ENCODE results near the gene NCKAP5. TPM values are rescaled to one million over a fixed set of nuclear protein-coding genes. Genes with fewer than 3 reads are reported as not detected.

NCKAP5 gene
- total and polyA plus RNA-seq, 2 donors: 1.9 to 2.0 TPM

DNA sequence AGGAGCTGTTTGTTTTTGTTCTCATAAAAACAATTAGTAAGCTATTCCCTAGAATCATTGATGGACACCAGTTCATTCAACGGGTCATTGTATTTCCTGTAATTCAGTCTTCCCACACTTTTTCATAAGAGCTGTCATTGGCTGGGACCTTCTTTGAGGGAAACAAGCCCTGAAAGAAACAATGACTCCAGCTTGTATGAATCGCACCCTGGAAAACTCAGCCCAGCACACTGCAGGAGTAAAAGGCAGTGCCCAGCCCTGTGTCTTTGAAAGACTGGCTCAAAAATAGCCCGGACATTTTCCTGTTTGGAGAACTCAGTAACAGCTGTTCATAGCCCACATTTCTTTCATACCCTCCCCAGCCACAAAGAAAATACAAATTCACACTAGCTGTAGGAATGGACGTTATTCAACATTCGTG, 81.5 kb downstream of the NCKAP5 start:
- WGBS: 28% methylated on average over 5 of the region's 5 CpGs
- DNase-seq (ENCODE audit: low read depth in 6 of 9, low spot score in 9 of 9): no peak

DNA sequence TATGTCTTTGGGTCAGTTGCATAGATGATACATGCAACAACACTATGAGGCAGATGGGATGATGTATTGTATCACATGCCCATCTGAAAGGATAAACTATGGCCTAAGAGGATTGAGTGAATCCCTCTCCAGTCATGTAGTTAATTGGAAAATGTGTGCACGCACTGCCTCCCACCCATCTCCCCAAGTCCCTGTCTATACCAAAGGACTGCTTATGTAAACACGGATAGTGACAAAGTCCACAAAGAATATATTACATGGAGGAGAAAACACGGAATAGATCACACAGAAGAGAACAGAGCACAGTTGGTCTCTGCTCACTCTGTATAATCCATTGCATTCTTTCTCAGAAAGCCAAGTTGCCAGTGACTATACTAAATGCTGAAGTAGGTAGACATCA, 82.4 kb downstream of the NCKAP5 start:
- 65% methylated on average over 3 of the region's 3 CpGs for WGBS
- H3K27me3 ChIP-seq (ENCODE audit: control insufficient read depth in 2 of 2, insufficient read depth in 1 of 2, low read length in 1 of 2): no peaks in the 10 kb centered on the region
- H3K4me1 ChIP-seq (ENCODE audit: control insufficient read depth in 2 of 2, insufficient read depth in 2 of 2, low read length in 2 of 2): no peaks in the 10 kb centered on the region
- H3K36me3 ChIP-seq (ENCODE audit: control insufficient read depth in 2 of 2, insufficient read depth in 2 of 2, low read length in 1 of 2): no peaks in the 10 kb centered on the region
- no peaks in the 10 kb centered on the region for H3K9me3 ChIP-seq (ENCODE audit: control insufficient read depth in 2 of 2, insufficient read depth in 1 of 2, low read length in 1 of 2)
- no peak overlapping the region for H3K4me3 ChIP-seq (ENCODE audit: low read length in 2 of 2)
- no peak overlapping the region for H3K27ac ChIP-seq (ENCODE audit: low read depth in 1 of 2, low read length in 1 of 2)
- no peak for DNase-seq (ENCODE audit: low read depth in 6 of 9, low spot score in 9 of 9)

More for the DNA sequence above, 81.5 kb downstream of the NCKAP5 start:
- no peak overlapping the region for H3K27ac ChIP-seq (ENCODE audit: low read depth in 1 of 2, low read length in 1 of 2)
- H3K36me3 ChIP-seq (ENCODE audit: control insufficient read depth in 2 of 2, insufficient read depth in 2 of 2, low read length in 1 of 2): no peaks in the 10 kb centered on the region
- no peaks in the 10 kb centered on the region for H3K27me3 ChIP-seq (ENCODE audit: control insufficient read depth in 2 of 2, insufficient read depth in 1 of 2, low read length in 1 of 2)
- no peak overlapping the region for H3K4me3 ChIP-seq (ENCODE audit: low read length in 2 of 2)
- no peaks in the 10 kb centered on the region for H3K4me1 ChIP-seq (ENCODE audit: control insufficient read depth in 2 of 2, insufficient read depth in 2 of 2, low read length in 2 of 2)
- no peaks in the 10 kb centered on the region for H3K9me3 ChIP-seq (ENCODE audit: control insufficient read depth in 2 of 2, insufficient read depth in 1 of 2, low read length in 1 of 2)

DNA sequence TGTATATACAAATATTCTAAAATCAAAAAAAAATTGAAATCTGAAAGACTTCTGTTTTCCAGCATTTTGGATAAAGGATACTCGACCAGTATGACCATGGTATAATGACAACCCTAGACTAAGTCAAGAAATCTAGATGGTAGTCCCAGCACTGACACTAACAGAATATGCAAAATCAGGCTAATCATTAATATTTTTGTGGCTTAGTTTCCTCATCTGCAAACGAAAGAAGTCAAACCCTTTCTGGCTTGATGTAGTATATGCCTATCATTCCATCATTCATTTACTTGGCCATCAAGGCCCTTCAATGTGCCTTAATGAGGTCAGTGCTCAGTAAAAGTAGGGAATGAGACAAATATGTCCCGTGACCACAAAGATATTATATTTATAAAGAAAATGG, 83.5 kb downstream of the NCKAP5 start:
- Histone ChIP-seq H3K36me3 (ENCODE audit: control insufficient read depth in 2 of 2, insufficient read depth in 2 of 2, low read length in 1 of 2) (no peaks in the 10 kb centered on the region), H3K4me1 (ENCODE audit: control insufficient read depth in 2 of 2, insufficient read depth in 2 of 2, low read length in 2 of 2) (no peaks in the 10 kb centered on the region), H3K27ac (ENCODE audit: low read depth in 1 of 2, low read length in 1 of 2) (no peak overlapping the region), H3K4me3 (ENCODE audit: low read length in 2 of 2) (no peak overlapping the region), H3K9me3 (ENCODE audit: control insufficient read depth in 2 of 2, insufficient read depth in 1 of 2, low read length in 1 of 2) (no peaks in the 10 kb centered on the region), H3K27me3 (ENCODE audit: control insufficient read depth in 2 of 2, insufficient read depth in 1 of 2, low read length in 1 of 2) (no peaks in the 10 kb centered on the region)
- 88% methylated on average over 3 of the region's 3 CpGs for WGBS
- no peak for DNase-seq (ENCODE audit: low read depth in 6 of 9, low spot score in 9 of 9)

DNA sequence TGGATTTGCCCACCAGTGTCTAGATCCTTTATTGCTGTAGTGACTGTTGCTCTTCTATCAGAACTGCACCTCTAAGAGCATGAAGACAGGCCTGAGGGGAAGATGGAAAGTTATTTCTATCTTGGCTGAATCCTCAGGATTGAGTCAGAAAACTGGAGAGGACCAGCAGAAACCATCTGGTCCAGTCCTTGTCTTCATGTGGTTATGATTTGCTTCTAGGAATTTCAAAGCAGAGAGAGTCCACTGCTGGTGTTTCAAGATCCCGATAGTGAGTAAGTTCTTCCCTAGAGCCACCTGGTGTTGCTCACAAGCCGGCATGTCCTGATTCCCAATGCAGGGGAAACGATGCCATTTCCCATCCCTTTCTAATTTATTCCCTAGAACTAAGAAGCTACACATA, 84.2 kb downstream of the NCKAP5 start:
- Histone ChIP-seq H3K4me3 (ENCODE audit: low read length in 2 of 2) (no peak overlapping the region), H3K36me3 (ENCODE audit: control insufficient read depth in 2 of 2, insufficient read depth in 2 of 2, low read length in 1 of 2) (no peaks in the 10 kb centered on the region), H3K27me3 (ENCODE audit: control insufficient read depth in 2 of 2, insufficient read depth in 1 of 2, low read length in 1 of 2) (no peaks in the 10 kb centered on the region), H3K9me3 (ENCODE audit: control insufficient read depth in 2 of 2, insufficient read depth in 1 of 2, low read length in 1 of 2) (no peaks in the 10 kb centered on the region), H3K27ac (ENCODE audit: low read depth in 1 of 2, low read length in 1 of 2) (no peak overlapping the region), H3K4me1 (ENCODE audit: control insufficient read depth in 2 of 2, insufficient read depth in 2 of 2, low read length in 2 of 2) (no peaks in the 10 kb centered on the region)
- 91% methylated on average over 3 of the region's 3 CpGs for WGBS
- no peak for DNase-seq (ENCODE audit: low read depth in 6 of 9, low spot score in 9 of 9)

DNA sequence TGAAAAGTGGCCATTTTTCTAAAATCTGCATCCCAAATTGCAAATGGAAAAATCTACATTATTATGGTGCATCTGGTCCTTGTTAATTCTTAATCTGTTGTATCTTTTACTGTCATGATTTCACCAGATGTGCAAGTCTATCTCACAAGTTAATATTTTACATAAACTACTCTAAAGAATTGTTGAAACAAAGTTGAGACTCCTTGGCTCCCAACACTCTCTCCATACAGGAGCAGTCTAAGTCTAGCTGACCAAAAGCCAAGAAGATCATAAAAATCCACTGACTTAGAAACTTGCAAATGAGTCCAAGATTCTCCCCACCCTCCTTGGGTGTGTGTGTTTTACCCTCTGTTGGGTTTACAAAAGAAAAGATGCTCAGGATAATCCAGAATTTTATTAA, 85.1 kb downstream of the NCKAP5 start:
- no peak for DNase-seq (ENCODE audit: low read depth in 6 of 9, low spot score in 9 of 9)
- Histone ChIP-seq H3K9me3 (ENCODE audit: control insufficient read depth in 2 of 2, insufficient read depth in 1 of 2, low read length in 1 of 2) (no peaks in the 10 kb centered on the region), H3K27me3 (ENCODE audit: control insufficient read depth in 2 of 2, insufficient read depth in 1 of 2, low read length in 1 of 2) (no peaks in the 10 kb centered on the region), H3K27ac (ENCODE audit: low read depth in 1 of 2, low read length in 1 of 2) (no peak overlapping the region), H3K4me1 (ENCODE audit: control insufficient read depth in 2 of 2, insufficient read depth in 2 of 2, low read length in 2 of 2) (no peaks in the 10 kb centered on the region), H3K36me3 (ENCODE audit: control insufficient read depth in 2 of 2, insufficient read depth in 2 of 2, low read length in 1 of 2) (no peaks in the 10 kb centered on the region), H3K4me3 (ENCODE audit: low read length in 2 of 2) (no peak overlapping the region)

DNA sequence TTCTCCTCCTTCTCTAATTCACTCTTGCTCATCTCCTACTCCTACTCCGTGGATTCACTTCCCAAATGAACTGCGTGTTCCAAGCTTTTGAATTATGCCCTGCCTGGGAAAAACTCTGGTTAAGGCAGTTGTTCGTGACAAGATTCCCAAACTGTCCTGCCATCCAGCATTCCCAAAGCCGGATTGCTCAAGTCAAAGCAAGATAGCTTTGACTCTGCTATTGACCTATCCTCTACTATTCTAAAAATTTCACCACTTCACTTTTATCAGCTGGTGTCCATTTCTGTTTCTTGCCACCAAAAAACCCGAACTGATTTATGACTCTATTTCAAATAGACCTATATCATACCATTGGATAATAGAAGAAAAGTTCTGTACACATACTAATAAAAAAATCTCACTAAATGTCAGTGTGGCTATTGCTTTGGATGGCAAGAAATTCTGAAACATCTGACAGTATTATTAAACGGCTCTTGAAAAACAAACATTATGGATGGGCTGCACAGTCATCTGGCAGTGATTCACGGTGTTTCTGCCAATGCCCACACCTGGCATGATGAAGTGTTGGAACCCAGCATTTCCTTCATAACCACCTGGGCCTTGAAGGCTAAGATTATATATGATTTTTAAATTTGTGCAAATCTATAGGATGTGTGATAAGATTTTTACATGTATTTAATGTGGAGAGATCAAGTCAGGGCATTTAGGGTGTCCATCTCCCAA, 87.4 kb downstream of the NCKAP5 start:
- H3K9me3 ChIP-seq (ENCODE audit: control insufficient read depth in 2 of 2, insufficient read depth in 1 of 2, low read length in 1 of 2): no peaks in the 10 kb centered on the region
- no peak overlapping the region for H3K4me3 ChIP-seq (ENCODE audit: low read length in 2 of 2)
- H3K27ac ChIP-seq (ENCODE audit: low read depth in 1 of 2, low read length in 1 of 2): no peak overlapping the region
- no peak for DNase-seq (ENCODE audit: low read depth in 6 of 9, low spot score in 9 of 9)
- no peaks in the 10 kb centered on the region for H3K36me3 ChIP-seq (ENCODE audit: control insufficient read depth in 2 of 2, insufficient read depth in 2 of 2, low read length in 1 of 2)
- H3K27me3 ChIP-seq (ENCODE audit: control insufficient read depth in 2 of 2, insufficient read depth in 1 of 2, low read length in 1 of 2): no peaks in the 10 kb centered on the region
- H3K4me1 ChIP-seq (ENCODE audit: control insufficient read depth in 2 of 2, insufficient read depth in 2 of 2, low read length in 2 of 2): no peaks in the 10 kb centered on the region
- 86% methylated on average over 7 of the region's 7 CpGs for WGBS

DNA sequence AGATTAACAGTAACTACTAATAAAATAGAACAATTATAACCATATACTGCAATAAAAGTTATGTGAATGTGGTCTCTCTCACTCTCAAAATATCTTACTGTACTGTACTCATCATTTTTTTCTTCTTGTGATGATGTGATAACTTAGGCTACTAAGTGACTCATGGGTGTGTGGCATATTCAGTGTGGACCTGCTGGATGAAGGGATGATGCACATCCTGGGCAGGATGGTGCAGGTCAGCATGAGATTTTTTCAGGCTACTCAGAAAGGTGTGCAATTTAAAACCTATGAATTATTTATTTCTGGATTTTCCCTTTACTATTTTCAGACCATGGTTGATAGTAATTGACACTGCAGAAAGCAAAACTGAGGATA, 90.7 kb downstream of the NCKAP5 start:
- DNase-seq (ENCODE audit: low read depth in 6 of 9, low spot score in 9 of 9): no peak
- Histone ChIP-seq H3K4me3 (ENCODE audit: low read length in 2 of 2) (no peak overlapping the region), H3K36me3 (ENCODE audit: control insufficient read depth in 2 of 2, insufficient read depth in 2 of 2, low read length in 1 of 2) (no peaks in the 10 kb centered on the region), H3K27me3 (ENCODE audit: control insufficient read depth in 2 of 2, insufficient read depth in 1 of 2, low read length in 1 of 2) (no peaks in the 10 kb centered on the region), H3K4me1 (ENCODE audit: control insufficient read depth in 2 of 2, insufficient read depth in 2 of 2, low read length in 2 of 2) (no peaks in the 10 kb centered on the region), H3K9me3 (ENCODE audit: control insufficient read depth in 2 of 2, insufficient read depth in 1 of 2, low read length in 1 of 2) (no peaks in the 10 kb centered on the region), H3K27ac (ENCODE audit: low read depth in 1 of 2, low read length in 1 of 2) (no peak overlapping the region)

DNA sequence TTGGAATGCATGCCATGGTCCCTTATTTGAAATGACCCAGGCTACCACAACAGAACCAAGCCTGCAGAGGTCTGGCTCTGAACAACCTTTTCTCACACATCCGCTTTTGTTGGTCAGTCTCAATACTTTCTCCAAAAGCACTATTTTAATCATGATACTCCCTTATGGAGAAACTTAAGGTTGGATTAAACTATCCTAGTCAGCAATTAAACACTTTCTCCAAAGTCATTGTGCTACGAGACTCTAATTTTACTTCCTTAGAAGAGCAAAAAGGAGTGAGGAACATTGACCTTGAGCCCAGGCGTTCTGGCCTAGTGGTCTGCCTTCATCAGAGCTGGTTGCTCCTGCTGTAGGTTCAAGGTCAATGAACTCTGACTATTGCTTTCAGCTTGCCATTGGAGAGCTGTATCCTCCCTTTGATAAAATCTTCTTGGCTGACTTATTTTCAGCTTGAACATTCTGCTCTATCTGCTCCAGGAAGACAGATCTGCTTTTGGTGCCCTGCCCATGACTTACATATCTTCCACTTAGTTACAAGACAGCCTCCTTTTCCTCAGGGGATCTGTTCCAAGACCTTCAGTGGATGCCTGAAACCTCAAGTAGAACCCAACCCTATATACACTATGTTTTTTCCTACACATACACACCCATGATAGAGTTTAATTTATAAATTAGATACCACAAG, 91.2 kb downstream of the NCKAP5 start:
- no peaks in the 10 kb centered on the region for H3K27me3 ChIP-seq (ENCODE audit: control insufficient read depth in 2 of 2, insufficient read depth in 1 of 2, low read length in 1 of 2)
- no peak for DNase-seq (ENCODE audit: low read depth in 6 of 9, low spot score in 9 of 9)
- H3K9me3 ChIP-seq (ENCODE audit: control insufficient read depth in 2 of 2, insufficient read depth in 1 of 2, low read length in 1 of 2): no peaks in the 10 kb centered on the region
- 92% methylated on average over 3 of the region's 3 CpGs for WGBS
- no peak overlapping the region for H3K27ac ChIP-seq (ENCODE audit: low read depth in 1 of 2, low read length in 1 of 2)
- H3K4me1 ChIP-seq (ENCODE audit: control insufficient read depth in 2 of 2, insufficient read depth in 2 of 2, low read length in 2 of 2): no peaks in the 10 kb centered on the region
- H3K4me3 ChIP-seq (ENCODE audit: low read length in 2 of 2): no peak overlapping the region
- H3K36me3 ChIP-seq (ENCODE audit: control insufficient read depth in 2 of 2, insufficient read depth in 2 of 2, low read length in 1 of 2): no peaks in the 10 kb centered on the region

DNA sequence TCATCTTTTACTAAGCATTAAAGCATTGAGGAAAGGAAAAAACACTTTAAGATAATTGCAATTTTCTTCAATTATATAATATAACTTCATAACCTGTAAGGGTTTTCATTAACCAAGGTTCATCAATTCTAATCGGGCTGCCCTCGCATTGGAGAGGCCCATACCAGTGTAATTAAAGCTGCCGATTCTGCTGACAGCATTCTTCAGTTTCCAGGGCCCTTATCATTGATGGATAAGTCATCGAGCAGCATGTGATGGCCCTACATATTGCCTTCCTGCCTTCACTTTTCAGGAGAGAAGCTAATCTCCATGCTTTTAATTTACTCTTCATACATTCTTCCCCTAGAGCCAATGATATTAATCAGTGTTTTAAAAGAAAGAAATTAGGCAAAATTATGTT, 92.0 kb downstream of the NCKAP5 start:
- 91% methylated on average over 4 of the region's 4 CpGs for WGBS

More for the DNA sequence above, 92.0 kb downstream of the NCKAP5 start:
- Histone ChIP-seq H3K36me3 (ENCODE audit: control insufficient read depth in 2 of 2, insufficient read depth in 2 of 2, low read length in 1 of 2) (no peaks in the 10 kb centered on the region), H3K9me3 (ENCODE audit: control insufficient read depth in 2 of 2, insufficient read depth in 1 of 2, low read length in 1 of 2) (no peaks in the 10 kb centered on the region), H3K27me3 (ENCODE audit: control insufficient read depth in 2 of 2, insufficient read depth in 1 of 2, low read length in 1 of 2) (no peaks in the 10 kb centered on the region), H3K4me1 (ENCODE audit: control insufficient read depth in 2 of 2, insufficient read depth in 2 of 2, low read length in 2 of 2) (no peaks in the 10 kb centered on the region), H3K4me3 (ENCODE audit: low read length in 2 of 2) (no peak overlapping the region), H3K27ac (ENCODE audit: low read depth in 1 of 2, low read length in 1 of 2) (no peak overlapping the region)
- no peak for DNase-seq (ENCODE audit: low read depth in 6 of 9, low spot score in 9 of 9)

Data from thymus (tissue), 11 donors.